Smooth muscle cell (in vitro differentiated cells): ENCODE results near the gene CDC45. TPM values are rescaled to one million over a fixed set of nuclear protein-coding genes. Genes with fewer than 3 reads are reported as not detected.

Source experiments
- DNase-seq: peaks from one replicate; lab custom pipeline; 2025; ENCODE audit not compliant: unreplicated experiment; lab: John Stamatoyannopoulos, UW
- H2AFZ ChIP-seq: fragments of 200-600 bp; sonication (generic); 2 replicates; pipeline ENCODE4 v1.6.0; 2016; ENCODE audit warnings: antibody characterized with exemption, low read depth, mild to moderate bottlenecking
- H3F3A ChIP-seq: fragments of 200-600 bp; sonication (generic); 2 replicates; pipeline ENCODE4 v1.6.0; 2017; ENCODE audit warnings: antibody characterized with exemption, low read depth
- H3K27ac ChIP-seq: fragments of 200-600 bp; sonication (generic); 2 replicates; pipeline ENCODE4 v1.5.1; 2016; ENCODE audit warnings: low read depth, mild to moderate bottlenecking
- H3K27me3 ChIP-seq: fragments of 200-600 bp; sonication (generic); 2 replicates; pipeline ENCODE4 v1.6.1; 2016; ENCODE audit warnings: low read depth, mild to moderate bottlenecking
- H3K36me3 ChIP-seq: fragments of 200-600 bp; sonication (generic); 2 replicates; pipeline ENCODE4 v1.5.1; 2016; ENCODE audit warnings: low read depth
- H3K4me1 ChIP-seq: fragments of 200-600 bp; sonication (generic); 2 replicates; pipeline ENCODE4 v1.5.1; 2016; ENCODE audit warnings: low read depth
- H3K4me2 ChIP-seq: fragments of 200-600 bp; sonication (generic); 2 replicates; pipeline ENCODE4 v1.6.0; 2016; ENCODE audit warnings: mild to moderate bottlenecking
- H3K4me3 ChIP-seq: fragments of 200-600 bp; sonication (generic); 2 replicates; pipeline ENCODE4 v1.5.1; 2016; ENCODE audit warnings: mild to moderate bottlenecking
- H3K79me2 ChIP-seq: fragments of 200-600 bp; sonication (generic); 2 replicates; pipeline ENCODE4 v1.6.0; 2016; ENCODE audit warnings: low read depth, mild to moderate bottlenecking
- H3K9ac ChIP-seq: fragments of 200-600 bp; sonication (generic); 2 replicates; pipeline ENCODE4 v1.6.0; 2016; ENCODE audit warnings: low read depth
- H3K9me3 ChIP-seq: fragments of 200-600 bp; sonication (generic); replicated peaks from 2 replicates; pipeline ENCODE4 v1.5.1; 2016; ENCODE audit warnings: low read depth
- H4K20me1 ChIP-seq: fragments of 200-600 bp; sonication (generic); 2 replicates; pipeline ENCODE4 v1.6.0; 2016; ENCODE audit warnings: low read depth
- WGBS: methylation state at CpG from one replicate; pipeline ENCODE4 v1.1.7; 2016; ENCODE audit warnings: low lambda C conversion rate; 5-methylcytosine and 5-hydroxymethylcytosine counted together
- polyA plus RNA-seq: library from polyadenylated mRNA; unstranded; fragments of >200 nt; fragmentation: Nextera tagmentation; extraction: Ambion mirVana; gene quantifications from 2 replicates; pipeline ENCODE4 v1.2.1, GENCODE V29; 2016
- total RNA-seq: library from RNA; depleted of rRNA; stranded (reverse); fragments of >200 nt; gene quantifications from 2 replicates; pipeline ENCODE4 v1.2.3, GENCODE V29; 2014
- TF ChIP-seq, protein P1 (sequence below): fragments of 200-600 bp; sonication (generic); IDR thresholded peaks from 2 replicates; pipeline ENCODE4 v1.5.1; 2017; ENCODE audit warnings: borderline replicate concordance, mild to moderate bottlenecking, antibody characterized with exemption; ENCODE audit not compliant: insufficient read depth, poor library complexity, severe bottlenecking

Gene CDC45
- total and polyA plus RNA-seq, 2 experiments from 2014 or later: 9.3 to 13.7 TPM

DNA sequence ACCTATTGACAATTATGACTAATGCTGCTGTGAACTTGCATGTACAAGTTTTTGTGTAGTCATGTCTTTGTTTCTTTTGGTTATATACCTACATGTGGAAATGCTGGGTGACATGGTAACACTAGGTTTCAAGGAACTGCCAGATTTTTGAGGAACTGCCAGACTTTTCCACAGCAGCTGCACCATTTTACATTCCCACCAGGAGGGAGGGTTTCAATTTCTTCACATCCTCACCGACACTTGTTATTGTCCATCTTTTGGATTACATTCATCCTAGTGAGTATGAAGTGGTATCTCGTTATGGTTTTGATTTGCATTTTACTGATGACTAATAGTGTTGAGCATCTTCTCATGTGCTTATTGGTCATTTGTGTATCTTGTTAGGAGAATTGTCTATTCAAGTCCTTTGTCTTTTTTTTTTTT lies 31.2 kb downstream of the CDC45 start:
- Histone ChIP-seq H3K36me3 (no peaks in the 10 kb centered on the region), H3K9me3 (no peaks in the 10 kb centered on the region), H3K4me3 (no peak overlapping the region), H3K4me2 (no peak overlapping the region), H3K9ac (no peak overlapping the region), H2AFZ (no peak overlapping the region), H4K20me1 (no peaks in the 10 kb centered on the region), H3K27ac (no peak overlapping the region), H3K27me3 (no peaks in the 10 kb centered on the region), H3F3A (no peaks in the 10 kb centered on the region), H3K79me2 (no peaks in the 10 kb centered on the region), H3K4me1 (no peaks in the 10 kb centered on the region)
- DNase-seq: no peak
- TF ChIP-seq, protein P1, sequence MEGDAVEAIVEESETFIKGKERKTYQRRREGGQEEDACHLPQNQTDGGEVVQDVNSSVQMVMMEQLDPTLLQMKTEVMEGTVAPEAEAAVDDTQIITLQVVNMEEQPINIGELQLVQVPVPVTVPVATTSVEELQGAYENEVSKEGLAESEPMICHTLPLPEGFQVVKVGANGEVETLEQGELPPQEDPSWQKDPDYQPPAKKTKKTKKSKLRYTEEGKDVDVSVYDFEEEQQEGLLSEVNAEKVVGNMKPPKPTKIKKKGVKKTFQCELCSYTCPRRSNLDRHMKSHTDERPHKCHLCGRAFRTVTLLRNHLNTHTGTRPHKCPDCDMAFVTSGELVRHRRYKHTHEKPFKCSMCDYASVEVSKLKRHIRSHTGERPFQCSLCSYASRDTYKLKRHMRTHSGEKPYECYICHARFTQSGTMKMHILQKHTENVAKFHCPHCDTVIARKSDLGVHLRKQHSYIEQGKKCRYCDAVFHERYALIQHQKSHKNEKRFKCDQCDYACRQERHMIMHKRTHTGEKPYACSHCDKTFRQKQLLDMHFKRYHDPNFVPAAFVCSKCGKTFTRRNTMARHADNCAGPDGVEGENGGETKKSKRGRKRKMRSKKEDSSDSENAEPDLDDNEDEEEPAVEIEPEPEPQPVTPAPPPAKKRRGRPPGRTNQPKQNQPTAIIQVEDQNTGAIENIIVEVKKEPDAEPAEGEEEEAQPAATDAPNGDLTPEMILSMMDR: no peak
- 100% methylated on average over 2 of the region's 2 CpGs for WGBS

DNA sequence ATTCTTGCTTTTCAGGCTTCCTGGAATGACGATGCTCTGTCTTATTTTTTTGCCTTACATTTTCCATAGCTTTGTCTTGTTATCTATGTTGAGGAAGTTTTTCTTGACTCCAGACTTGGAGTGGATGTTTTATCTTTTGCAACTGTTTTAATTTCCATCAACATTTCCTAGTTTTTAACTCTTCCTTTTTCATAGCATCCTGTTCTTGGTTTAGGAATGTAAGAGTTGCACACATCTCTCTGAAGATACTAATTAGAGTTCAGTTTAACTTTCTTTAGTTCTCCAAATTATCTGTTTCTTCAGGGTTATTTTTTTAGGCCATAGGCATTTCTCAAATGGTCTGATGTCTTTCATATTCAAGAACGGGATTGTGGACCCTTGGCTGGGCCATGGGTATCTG lies 34.1 kb downstream of the CDC45 start:
- Histone ChIP-seq H3K27ac (no peak overlapping the region), H3K9ac (no peak overlapping the region), H3K36me3 (no peaks in the 10 kb centered on the region), H3F3A (no peaks in the 10 kb centered on the region), H3K4me3 (no peak overlapping the region), H3K4me1 (no peaks in the 10 kb centered on the region), H3K27me3 (no peaks in the 10 kb centered on the region), H3K79me2 (no peaks in the 10 kb centered on the region), H2AFZ (no peak overlapping the region), H3K4me2 (no peak overlapping the region), H3K9me3 (no peaks in the 10 kb centered on the region), H4K20me1 (no peaks in the 10 kb centered on the region)
- no peak for DNase-seq
- TF ChIP-seq, protein P1: no peak
- 51% methylated on average over 2 of the region's 2 CpGs for WGBS

DNA sequence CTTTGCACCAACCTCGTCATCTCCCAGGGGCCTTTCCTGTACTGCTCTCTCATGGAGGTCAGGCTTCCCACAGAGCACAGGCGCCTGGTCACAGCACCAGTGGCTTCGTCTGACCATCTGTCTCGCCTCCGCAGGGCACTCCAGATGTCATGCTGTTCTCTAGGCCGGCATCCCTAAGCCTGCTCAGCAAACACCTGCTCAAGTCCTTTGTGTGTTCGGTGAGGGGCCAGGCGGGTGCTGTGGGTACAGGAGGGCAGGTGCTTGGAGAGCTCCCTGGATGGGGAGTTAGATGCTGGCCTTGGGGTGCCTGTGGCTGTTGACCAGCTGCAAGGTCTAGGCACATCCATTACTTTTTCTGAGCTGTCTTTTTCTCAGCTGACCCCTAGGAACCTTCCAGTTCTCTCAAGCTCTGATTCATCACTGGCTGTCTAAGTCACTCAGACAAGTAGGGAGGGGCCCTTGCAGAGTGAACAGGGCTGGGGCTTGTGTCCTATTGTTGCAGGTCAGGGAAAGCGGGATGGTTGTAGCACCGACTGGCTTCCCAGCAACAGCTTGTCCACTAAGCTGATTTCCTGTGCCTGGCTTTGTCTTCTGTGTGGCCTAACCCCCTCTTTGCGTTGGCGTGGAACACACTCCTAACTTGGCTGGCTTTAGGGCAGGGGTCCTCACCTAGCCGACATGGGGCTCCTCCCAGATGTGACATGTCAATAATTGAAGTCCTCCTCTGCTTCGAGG lies 35.3 kb downstream of the CDC45 start:
- Histone ChIP-seq H3K4me1 (no peaks in the 10 kb centered on the region), H3K36me3 (no peaks in the 10 kb centered on the region), H3K4me3 (no peak overlapping the region), H2AFZ (no peak overlapping the region), H3K4me2 (no peak overlapping the region), H3K9ac (no peak overlapping the region), H3K79me2 (no peaks in the 10 kb centered on the region), H4K20me1 (no peaks in the 10 kb centered on the region), H3K27me3 (no peaks in the 10 kb centered on the region), H3K27ac (no peak overlapping the region), H3F3A (no peaks in the 10 kb centered on the region), H3K9me3 (no peaks in the 10 kb centered on the region)
- WGBS: 99% methylated on average over 14 of the region's 14 CpGs
- TF ChIP-seq, protein P1: no peak
- no peak for DNase-seq
